ENCODE data around the gene CDH10.

DNA sequence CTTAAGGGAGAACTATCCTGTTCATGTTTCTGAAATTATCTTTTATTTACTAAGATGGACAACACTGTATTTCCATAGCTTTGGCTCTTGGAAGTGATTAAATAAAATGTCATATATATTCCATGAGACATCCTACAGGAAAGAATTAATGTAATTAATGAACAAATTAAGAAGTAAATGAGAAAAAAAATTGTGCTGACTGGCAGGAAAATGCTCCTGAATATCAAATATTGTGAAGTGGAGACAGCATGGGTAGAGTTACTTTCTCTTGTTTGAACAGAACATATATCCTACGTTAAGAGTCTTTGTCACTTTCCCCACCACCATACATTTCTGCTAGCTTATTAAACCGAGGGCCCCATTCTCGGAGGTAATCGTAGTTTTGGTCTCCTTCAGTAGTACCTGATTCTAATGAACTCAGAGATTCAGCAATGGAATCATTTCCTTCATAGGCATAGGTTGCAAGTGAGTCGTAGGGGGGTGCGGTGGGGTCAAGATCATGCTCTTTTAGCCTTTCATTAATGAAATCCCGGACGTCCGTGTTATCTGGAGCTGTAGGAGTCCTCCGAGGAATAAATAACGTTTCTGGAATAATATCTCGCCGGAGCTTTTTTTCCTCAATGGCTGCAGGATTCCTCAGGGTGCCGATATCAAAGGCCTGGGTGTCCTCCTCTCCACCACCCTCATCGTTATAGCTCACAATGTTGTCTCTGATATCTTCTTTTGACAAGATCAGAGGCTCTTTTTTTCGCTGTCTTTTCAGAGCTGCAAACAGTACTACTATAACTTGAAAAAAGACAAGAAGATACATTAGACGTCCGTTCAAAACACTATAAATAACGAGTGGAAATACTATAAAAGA lies 157.2 kb downstream of the CDH10 start:
- TF ChIP-seq ZFP3 (CRISPR knock-in tag; IDR thresholded peaks at IDR 0.05) (no peak), BACH2 (CRISPR knock-in tag; IDR thresholded peaks at IDR 0.05; ENCODE audit: borderline replicate concordance) (no peak), ZFP30 (CRISPR knock-in tag; IDR thresholded peaks at IDR 0.05) (no peak), SNAI2 (CRISPR knock-in tag; IDR thresholded peaks at IDR 0.05) (no peak), ZC3H10 (CRISPR knock-in tag; IDR thresholded peaks at IDR 0.05) (no peak)
- TF ChIP-seq, protein P1, sequence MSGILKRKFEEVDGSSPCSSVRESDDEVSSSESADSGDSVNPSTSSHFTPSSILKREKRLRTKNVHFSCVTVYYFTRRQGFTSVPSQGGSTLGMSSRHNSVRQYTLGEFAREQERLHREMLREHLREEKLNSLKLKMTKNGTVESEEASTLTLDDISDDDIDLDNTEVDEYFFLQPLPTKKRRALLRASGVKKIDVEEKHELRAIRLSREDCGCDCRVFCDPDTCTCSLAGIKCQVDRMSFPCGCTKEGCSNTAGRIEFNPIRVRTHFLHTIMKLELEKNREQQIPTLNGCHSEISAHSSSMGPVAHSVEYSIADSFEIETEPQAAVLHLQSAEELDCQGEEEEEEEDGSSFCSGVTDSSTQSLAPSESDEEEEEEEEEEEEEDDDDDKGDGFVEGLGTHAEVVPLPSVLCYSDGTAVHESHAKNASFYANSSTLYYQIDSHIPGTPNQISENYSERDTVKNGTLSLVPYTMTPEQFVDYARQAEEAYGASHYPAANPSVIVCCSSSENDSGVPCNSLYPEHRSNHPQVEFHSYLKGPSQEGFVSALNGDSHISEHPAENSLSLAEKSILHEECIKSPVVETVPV (CRISPR knock-in tag; IDR thresholded peaks at IDR 0.05): no peak
- TF ChIP-seq, protein P2, sequence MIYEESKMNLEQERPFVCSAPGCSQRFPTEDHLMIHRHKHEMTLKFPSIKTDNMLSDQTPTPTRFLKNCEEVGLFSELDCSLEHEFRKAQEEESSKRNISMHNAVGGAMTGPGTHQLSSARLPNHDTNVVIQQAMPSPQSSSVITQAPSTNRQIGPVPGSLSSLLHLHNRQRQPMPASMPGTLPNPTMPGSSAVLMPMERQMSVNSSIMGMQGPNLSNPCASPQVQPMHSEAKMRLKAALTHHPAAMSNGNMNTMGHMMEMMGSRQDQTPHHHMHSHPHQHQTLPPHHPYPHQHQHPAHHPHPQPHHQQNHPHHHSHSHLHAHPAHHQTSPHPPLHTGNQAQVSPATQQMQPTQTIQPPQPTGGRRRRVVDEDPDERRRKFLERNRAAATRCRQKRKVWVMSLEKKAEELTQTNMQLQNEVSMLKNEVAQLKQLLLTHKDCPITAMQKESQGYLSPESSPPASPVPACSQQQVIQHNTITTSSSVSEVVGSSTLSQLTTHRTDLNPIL (CRISPR knock-in tag; IDR thresholded peaks at IDR 0.05; ENCODE audit: low read depth): no peak
